HG03025 (cell line): ENCODE data around the gene CHRNG.

Source experiments
- ATAC-seq: cut with Tn5 transposase; IDR thresholded peaks from one replicate; pipeline ENCODE4 v1.9.1; 2021; ENCODE audit warnings: mild to moderate bottlenecking, moderate library complexity; ENCODE audit not compliant: unreplicated experiment, low FRiP score

The CHRNG gene

GRCh38 chr2:232504438-232504837 is 35.1 kb upstream of the CHRNG start:
- ATAC-seq = no peak

- ATAC-seq = no peak
Observed at GRCh38 chr2:232505856-232506255, 33.6 kb upstream of the CHRNG start.

- ATAC-seq = no peak
Observed at GRCh38 chr2:232506709-232507108, 32.8 kb upstream of the CHRNG start.

- ATAC-seq = no peak
Observed at GRCh38 chr2:232508251-232508650, 31.2 kb upstream of the CHRNG start.

- ATAC-seq = no peak
Observed at GRCh38 chr2:232511336-232511890, 28.1 kb upstream of the CHRNG start.

- ATAC-seq = no peak
Observed at GRCh38 chr2:232512602-232513001, 26.9 kb upstream of the CHRNG start.

- no peak for ATAC-seq
Observed at GRCh38 chr2:232513353-232513752, 26.1 kb upstream of the CHRNG start.

GRCh38 chr2:232515639-232516038 is 23.9 kb upstream of the CHRNG start:
- no peak for ATAC-seq

GRCh38 chr2:232516551-232516950 is 22.9 kb upstream of the CHRNG start:
- no peak for ATAC-seq

GRCh38 chr2:232518844-232519243 is 20.6 kb upstream of the CHRNG start:
- no peak for ATAC-seq

GRCh38 chr2:232519581-232520438 is 19.7 kb upstream of the CHRNG start, which contains the start of gene PRSS56:
Gene PRSS56, plus strand, starts transcription at chr2:232520388. Its CDS starts 211 bp downstream, at chr2:232520599.
- no peak for ATAC-seq

- no peak for ATAC-seq
Observed at GRCh38 chr2:232520489-232520888, 19.0 kb upstream of the CHRNG start.

GRCh38 chr2:232521098-232521497 is 18.4 kb upstream of the CHRNG start:
- ATAC-seq = no peak

- no peak for ATAC-seq
Observed at GRCh38 chr2:232521959-232522622, 17.4 kb upstream of the CHRNG start.

GRCh38 chr2:232522623-232523401 is 16.7 kb upstream of the CHRNG start:
- ATAC-seq = no peak

GRCh38 chr2:232523402-232523681 is 16.1 kb upstream of the CHRNG start:
- no peak for ATAC-seq

GRCh38 chr2:232523682-232524597 is 15.6 kb upstream of the CHRNG start:
- ATAC-seq = no peak

- no peak for ATAC-seq
Observed at GRCh38 chr2:232524771-232525170, 14.7 kb upstream of the CHRNG start.

GRCh38 chr2:232525199-232525598 is 14.3 kb upstream of the CHRNG start:
- no peak for ATAC-seq

GRCh38 chr2:232525791-232526371 is 13.6 kb upstream of the CHRNG start, which contains the start of gene CHRND:
Gene CHRND, plus strand, starts transcription at chr2:232526160. Its CDS starts 56 bp downstream, at chr2:232526216.
- no peak for ATAC-seq
